K562 (cell line): ENCODE results near the gene CPPED1. TPM values are rescaled to one million over a fixed set of nuclear protein-coding genes. Genes with fewer than 3 reads are reported as not detected.
A peak's percentile ranks its signal among the peaks of the same experiment; 100 is the strongest.

Experiments used
- ATAC-seq: fragments of 200-7000 bp; cut with Tn5 transposase; 3 replicates; pipeline ENCODE4 v1.9.1; 2020; ENCODE audit warnings: moderate library complexity
- BruUV-seq: library from RNA; stranded (reverse); fragments of 400-500 nt; replicated peaks from 2 replicates; lab custom pipeline; 2021; lab: Mats Ljungman, UMichigan
- CTCF ChIA-PET: fragments of 300-600 bp; formaldehyde crosslinking; extraction: SDS; loops from one replicate; lab custom pipeline; 2021; ENCODE audit warnings: low intra/inter-chr PET ratio; lab: Yijun Ruan, JAX
- POLR2A ChIA-PET: fragments of 300-600, 350-650 bp; sonication (Branson Sonifier 250); formaldehyde crosslinking; extraction: SDS; loops from one replicate; lab custom pipeline; 2021; ENCODE audit warnings: antibody characterized with exemption, inconsistent platforms; lab: Yijun Ruan, JAX
- DNase-seq, 4 experiments: peaks; one replicate each; pipeline versions ENCODE4 v3.0.0 to v3.0.0-alpha.2; 2011 to 2018; ENCODE audit warnings: low spot score in 3 of 4, mixed read lengths in 3 of 4; ENCODE audit errors: extremely low read depth in 1 of 4
- FAIRE-seq: peaks from 2 replicates; lab custom pipeline; 2011; peaks lifted over from hg19 to GRCh38; lab: Jason Lieb, UNC
- H2AFZ ChIP-seq: 2 replicates; pipeline ENCODE4 v1.6.0; 2011; ENCODE audit warnings: low read depth, low read length, control low read depth, inconsistent platforms
- H3K27ac ChIP-seq: fragments of 200-600 bp; 3 replicates; pipeline ENCODE4 v1.8.0; 2011; ENCODE audit warnings: low read depth, mild to moderate bottlenecking, control low read depth, inconsistent platforms, low read length, moderate library complexity, mixed read lengths; ENCODE audit errors: extremely low read depth
- H3K27me3 ChIP-seq, 2 experiments: fragments of 300-600 bp in 1 of 2; 2 replicates in 1 of 2; 3 replicates in 1 of 2; pipeline versions ENCODE4 v1.6.0 to v1.8.0; 2011; ENCODE audit warnings: inconsistent platforms in 2 of 2, low read length in 2 of 2, mild to moderate bottlenecking in 1 of 2, mixed read lengths in 1 of 2, moderate library complexity in 1 of 2; ENCODE audit not compliant: control insufficient read depth in 2 of 2, insufficient read depth in 2 of 2
- H3K36me3 ChIP-seq: fragments of 300-600 bp; 3 replicates; pipeline ENCODE4 v1.8.0; 2011; ENCODE audit warnings: mild to moderate bottlenecking, low read length, inconsistent platforms; ENCODE audit not compliant: control insufficient read depth, insufficient read depth
- H3K4me1 ChIP-seq, 2 experiments: fragments of 200-600 bp in 1 of 2; replicated peaks in 1 of 2; 2 replicates in 1 of 2; 3 replicates in 1 of 2; pipeline versions ENCODE4 v1.5.1 to v1.8.0; 2011; ENCODE audit warnings: inconsistent platforms in 2 of 2, low read length in 2 of 2, mild to moderate bottlenecking in 1 of 2, mixed read lengths in 1 of 2, moderate library complexity in 1 of 2; ENCODE audit not compliant: control insufficient read depth in 2 of 2, insufficient read depth in 2 of 2
- H3K4me2 ChIP-seq: 2 replicates; pipeline ENCODE4 v1.6.1; 2011; ENCODE audit warnings: low read length, control low read depth, inconsistent platforms, mixed read lengths; ENCODE audit not compliant: insufficient read depth
- H3K4me3 ChIP-seq: fragments of 200-600 bp; sonication (generic), shearing (Covaris generic); 2 replicates; pipeline ENCODE4 v1.5.1; 2016; ENCODE audit warnings: control low read depth, inconsistent platforms
- H3K79me2 ChIP-seq: fragments of 200-600 bp; 3 replicates; pipeline ENCODE4 v1.8.0; 2011; ENCODE audit warnings: low read length, inconsistent platforms; ENCODE audit not compliant: control insufficient read depth, insufficient read depth
- H3K9ac ChIP-seq, 2 experiments: 2 replicates each; pipeline versions ENCODE4 v1.6.0 to v1.6.1; 2011; ENCODE audit warnings: low read depth in 2 of 2, low read length in 2 of 2, control low read depth in 1 of 2, inconsistent platforms in 1 of 2, mild to moderate bottlenecking in 1 of 2, mixed read lengths in 1 of 2; ENCODE audit not compliant: insufficient read depth in 1 of 2
- H3K9me1 ChIP-seq: one replicate; pipeline ENCODE4 v1.6.0; 2011; ENCODE audit warnings: inconsistent platforms, mild to moderate bottlenecking, low read length, moderate library complexity; ENCODE audit not compliant: control insufficient read depth, insufficient read depth
- H3K9me3 ChIP-seq: replicated peaks from 2 replicates; pipeline ENCODE4 v1.5.1; 2011; ENCODE audit warnings: low read depth, low read length, inconsistent platforms; ENCODE audit not compliant: control insufficient read depth, insufficient read depth
- H4K20me1 ChIP-seq: replicated peaks from 2 replicates; pipeline ENCODE4 v1.6.1; 2011; ENCODE audit warnings: low read length, inconsistent platforms, mixed read lengths; ENCODE audit not compliant: control insufficient read depth, insufficient read depth
- ADNP ChIP-seq: fragments of 200-800 bp; sonication (Bioruptor generic); IDR thresholded peaks from 2 replicates; pipeline ENCODE4 v1.6.1; 2016; ENCODE audit warnings: missing genetic modification characterization, missing compliant biosample characterization
- ATF3 ChIP-seq, 2 experiments: fragments of 450-650 bp in 1 of 2; sonication (generic) in 1 of 2; formaldehyde crosslinking in 1 of 2; IDR thresholded peaks in 1 of 2; conservative IDR thresholded peaks in 1 of 2; 2 replicates each; pipeline versions ENCODE4 v1.6.1 to v1.8.1; 2016 to 2023; ENCODE audit warnings: mild to moderate bottlenecking in 2 of 2, moderate library complexity in 2 of 2, inconsistent platforms in 1 of 2, missing genetic modification reagents in 1 of 2
- ATF4 ChIP-seq: fragments of 450-650 bp; formaldehyde crosslinking; IDR thresholded peaks from 2 replicates; pipeline ENCODE4 v1.4.0; 2022; ENCODE audit warnings: mild to moderate bottlenecking, moderate library complexity
- CBX1 ChIP-seq: sonication (generic); IDR thresholded peaks from 2 replicates; pipeline ENCODE4 v1.6.1; 2016; ENCODE audit warnings: antibody characterized with exemption, low read depth, mild to moderate bottlenecking
- CEBPG ChIP-seq, 3 experiments: fragments of 200-800 bp in 1 of 3; sonication (Bioruptor generic) in 1 of 3; sonication (generic) in 1 of 3; formaldehyde crosslinking in 1 of 3; IDR thresholded peaks in 2 of 3; conservative IDR thresholded peaks in 1 of 3; 2 replicates each; pipeline versions ENCODE4 v1.6.1 to v1.8.0; 2016 to 2022; ENCODE audit warnings: missing compliant biosample characterization in 2 of 3, missing genetic modification characterization in 2 of 3, mild to moderate bottlenecking in 1 of 3, missing genetic modification reagents in 1 of 3
- FOXA3 ChIP-seq, 2 experiments: fragments of 450-650 bp in 1 of 2; sonication (generic) in 1 of 2; formaldehyde crosslinking; IDR thresholded peaks in 1 of 2; conservative IDR thresholded peaks in 1 of 2; 2 replicates each; pipeline versions ENCODE4 v1.4.0 to v1.8.0; 2020 to 2022; ENCODE audit warnings: mild to moderate bottlenecking in 2 of 2, missing genetic modification reagents in 1 of 2
- MTF1 ChIP-seq: fragments of 250-450 bp; sonication (Bioruptor Pico); IDR thresholded peaks from 2 replicates; pipeline ENCODE4 v1.9.0; 2021; ENCODE audit warnings: moderate library complexity, mild to moderate bottlenecking, inconsistent platforms, borderline replicate concordance
- MYC ChIP-seq, 2 experiments: fragments of 250-450 bp in 1 of 2; sonication (Bioruptor Pico) in 1 of 2; IDR thresholded peaks; 2 replicates each; pipeline versions ENCODE4 v1.5.1 to v1.6.1; 2012 to 2021; ENCODE audit warnings: low read depth in 2 of 2, borderline replicate concordance in 1 of 2, improper control_type of control experiment in 1 of 2, low read length in 1 of 2, mild to moderate bottlenecking in 1 of 2, moderate library complexity in 1 of 2
- NR2C1 ChIP-seq, 2 experiments: fragments of 450-650 bp; IDR thresholded peaks; 2 replicates each; pipeline ENCODE4 v1.6.1; 2017; ENCODE audit warnings: mild to moderate bottlenecking in 2 of 2, antibody characterized with exemption in 1 of 2, inconsistent platforms in 1 of 2, missing compliant biosample characterization in 1 of 2, missing genetic modification characterization in 1 of 2
- NRF1 ChIP-seq, 2 experiments: fragments of 450-650 bp; IDR thresholded peaks in 1 of 2; conservative IDR thresholded peaks in 1 of 2; 2 replicates each; pipeline ENCODE4 v1.6.1; 2014; ENCODE audit warnings: mild to moderate bottlenecking in 2 of 2
- SNRNP70 ChIP-seq: fragments of 200-400 bp; formaldehyde crosslinking; optimal IDR thresholded peaks from 2 replicates; pipeline ENCODE3; 2017; ENCODE audit warnings: low read depth, low read length
- SRF ChIP-seq, 2 experiments: fragments of 250-450, 450-650 bp in 1 of 2; sonication (Bioruptor Pico) in 1 of 2; sonication (generic) in 1 of 2; formaldehyde crosslinking; IDR thresholded peaks; 2 replicates each; pipeline versions ENCODE4 v1.5.0 to v1.5.1; 2020 to 2022; ENCODE audit warnings: mild to moderate bottlenecking in 1 of 2, missing genetic modification reagents in 1 of 2
- whole genome bisulfite sequencing: fragments of 100-300 bp; shearing (Covaris generic); methylation state at CpG from one replicate; pipeline ENCODE4 v1.1.6; 2016; ENCODE audit warnings: low coverage, mixed read lengths; ENCODE audit not compliant: insufficient coverage; ENCODE audit errors: missing lambda C conversion rate; 5-methylcytosine and 5-hydroxymethylcytosine counted together
- in situ Hi-C: fragments of 300-500 bp; cut with MboI; formaldehyde crosslinking; loops from 4 replicates; pipeline ENCODE4 v1.15.0; 2018; ENCODE audit warnings: inconsistent platforms, mixed read lengths
- intact Hi-C: fragments of 100-400 bp; cut with micrococcal nuclease; formaldehyde crosslinking; loops from 2 replicates; pipeline ENCODE4 v1.14.2; 2022
- polyA plus RNA-seq, 8 experiments: library from polyadenylated mRNA; depleted of rRNA in 4 of 8; stranded (reverse) in 5 of 8; unstranded in 3 of 8; fragments of >200 nt; fragmentation: Nextera tagmentation in 2 of 8; fragmentation: Illumina TruSeq in 1 of 8; extraction: Ambion mirVana in 2 of 8; extraction: Trizol in 1 of 8; gene quantifications; 2 replicates each; pipeline versions ENCODE4 v1.2.1 to v1.2.3, GENCODE V29; 2011 to 2014; ENCODE audit warnings: inconsistent platforms in 1 of 8, missing spikeins in 1 of 8
- total RNA-seq, 7 experiments: library from RNA; depleted of rRNA in 6 of 7; stranded (reverse); fragments of >200 nt in 6 of 7; fragmentation: Illumina TruSeq in 2 of 7; extraction: Trizol in 2 of 7; gene quantifications; 2 replicates each; pipeline versions ENCODE4 v1.2.1 to v1.2.3, GENCODE V29; 2011 to 2021; ENCODE audit warnings: low replicate concordance in 1 of 7

Gene CPPED1
- total and polyA plus RNA-seq, 9 of the 15 experiments (the other 6 are each of a cell fraction or from before 2014, with no cell fraction given), result 7.5 to 25.7 (median 16.9) TPM

DNA sequence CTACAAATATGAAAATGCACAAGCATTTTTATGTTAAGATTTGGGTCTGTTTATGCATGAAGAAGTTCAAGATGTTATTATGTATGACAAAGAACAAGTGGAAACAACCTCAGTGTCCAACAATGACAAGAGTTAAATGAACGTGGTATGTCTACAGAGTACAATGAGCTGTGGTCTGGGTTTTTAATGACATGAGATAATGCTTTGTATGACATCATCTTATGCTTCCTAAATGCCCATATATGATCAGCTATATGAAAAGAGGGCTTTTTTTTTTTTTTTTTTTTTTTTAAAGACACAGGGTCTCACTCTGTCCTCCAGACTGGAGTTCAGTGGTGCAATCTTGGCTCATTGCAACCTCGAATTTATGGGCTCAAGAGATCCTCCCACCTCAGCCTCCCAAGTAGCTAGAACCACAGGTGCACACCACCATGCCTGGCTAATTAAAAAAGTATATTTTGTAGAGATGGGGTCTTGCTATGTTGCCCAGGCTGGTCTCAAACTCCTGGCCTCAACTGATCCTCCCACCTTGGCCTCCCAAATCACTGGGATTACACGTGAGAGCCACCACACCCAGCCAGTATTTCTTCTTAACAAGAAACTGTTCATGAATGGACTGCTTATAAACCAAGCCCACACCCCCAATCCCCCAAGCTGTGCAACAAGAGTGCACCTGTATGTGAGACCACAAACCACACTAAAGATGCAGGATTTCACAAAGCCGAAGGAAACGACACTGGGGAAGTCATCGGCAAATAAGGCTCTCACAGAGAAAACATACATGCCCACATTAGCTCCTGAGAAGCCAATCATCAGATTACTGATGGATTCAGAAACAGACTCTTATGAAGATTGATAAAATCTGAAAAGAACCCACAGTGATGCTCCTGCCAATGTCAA is 114.5 kb downstream of the CPPED1 start (continued):
- peak; percentile 69 for TF ChIP-seq ATF3 (IDR thresholded peaks at IDR 0.05)
- no peak for TF ChIP-seq ATF3 (CRISPR knock-in tag; conservative IDR thresholded peaks at IDR 0.05)
- peak in 1 of 2 experiments; percentile 78; a peak in 1 of 4 replicates for TF ChIP-seq SRF (CRISPR knock-in tag; IDR thresholded peaks at IDR 0.05)

DNA sequence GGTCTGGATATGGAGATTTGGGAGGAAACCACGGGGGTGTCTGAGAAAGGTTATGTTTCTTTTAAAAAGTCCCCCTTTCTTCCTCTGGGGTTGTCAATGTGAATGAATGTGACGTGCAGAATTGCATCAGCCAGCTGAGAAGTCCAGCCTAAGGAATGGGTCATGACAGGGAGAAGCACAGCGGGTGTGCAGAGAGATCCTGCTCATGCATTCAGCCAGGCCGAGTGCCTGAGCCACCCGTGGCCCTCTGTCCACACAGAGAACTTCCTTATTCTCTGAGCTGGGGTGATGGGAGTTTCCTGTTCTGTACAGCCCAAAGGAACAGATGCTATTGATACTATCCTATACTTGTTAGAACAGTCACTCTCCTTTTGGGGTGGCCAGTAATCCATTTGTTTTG is 117.9 kb downstream of the CPPED1 start:
- CTCF ChIA-PET, result no interaction called here
- Histone ChIP-seq H3K79me2 (no peaks in the 10 kb centered on the region), H3K27me3 (no peaks in the 10 kb centered on the region), H3K4me2 (no peak overlapping the region), H3K4me3 (no peak overlapping the region), H3K4me1 (peaks cover 3 to 8% of the 10 kb centered on the region in 2 experiments; a peak in 3 of 5 replicates), H3K9me3 (no peaks in the 10 kb centered on the region), H3K27ac (no peak overlapping the region), H3K36me3 (no peaks in the 10 kb centered on the region), H3K9ac (peak overlapping the region in 1 of 2 experiments; percentile 39; a peak in 1 of 4 replicates), H3K9me1 (no peaks in the 10 kb centered on the region), H2AFZ (no peak overlapping the region), H4K20me1 (peaks cover 2% of the 10 kb centered on the region; the same call in 1 of the 2 replicates)
- 28% methylated on average over 5 of the region's 5 CpGs for WGBS
- no TSS peak for BruUV-seq
- DNase-seq, result peak in 2 of 4 experiments; percentile 5 to 17
- POLR2A ChIA-PET, result interaction anchor here (0.6 kb wide), 1 partner anchor 129 kb away, joined by 3 read pairs; no protein-coding TSS in a partner anchor
- intact Hi-C loops (no loop called here), in situ Hi-C loops (no loop called here)
- 0 out of 4 replicates have a peak, but pooled peaks of 1 of the 2 experiments have one; percentile 22 for TF ChIP-seq NRF1 (conservative IDR thresholded peaks at IDR 0.05 in 1 of 2, IDR thresholded peaks at IDR 0.05 in 1 of 2)
- TF ChIP-seq ADNP, result no peak
- no peak for TF ChIP-seq CBX1
- TF ChIP-seq MYC (IDR thresholded peaks at IDR 0.05; ENCODE audit: low read depth, low read length), result 0 out of 2 replicates have a peak, but pooled peaks have one; percentile 17
- TF ChIP-seq MYC (CRISPR knock-in tag; IDR thresholded peaks at IDR 0.05; ENCODE audit: borderline replicate concordance, low read depth), result no peak
- peak; percentile 87 for TF ChIP-seq CEBPG (CRISPR knock-in tag; IDR thresholded peaks at IDR 0.05)
- TF ChIP-seq CEBPG (tag; conservative IDR thresholded peaks at IDR 0.05 in 1 of 2, IDR thresholded peaks at IDR 0.05 in 1 of 2), result peak in 1 of 2 experiments; percentile 81; a peak in 2 of 4 replicates
- TF ChIP-seq ATF3 (IDR thresholded peaks at IDR 0.05), result peak; percentile 55; the same call in 1 of the 2 replicates
- TF ChIP-seq ATF3 (CRISPR knock-in tag; conservative IDR thresholded peaks at IDR 0.05), result no peak
- peak; percentile 56; the same call in 1 of the 2 replicates for TF ChIP-seq ATF4 (CRISPR knock-in tag)
- TF ChIP-seq SNRNP70, result no peak
- TF ChIP-seq MTF1 (CRISPR knock-in tag), result no peak
- TF ChIP-seq FOXA3 (CRISPR knock-in tag; conservative IDR thresholded peaks at IDR 0.05 in 1 of 2, IDR thresholded peaks at IDR 0.05 in 1 of 2), result peak; percentile 12 to 30; a peak in 1 of 4 replicates
- TF ChIP-seq NR2C1 (IDR thresholded peaks at IDR 0.05), result no peak
- TF ChIP-seq NR2C1 (tag; IDR thresholded peaks at IDR 0.05), result 0 out of 2 replicates have a peak, but pooled peaks have one; percentile 14
- ATAC-seq, result peak; percentile 66
- FAIRE-seq, result no peak
